Neural cell (in vitro differentiated cells): ENCODE measurements around the gene CRACDL.

Experiments used
- EP300 ChIP-seq: fragments of 450-650 bp; conservative IDR thresholded peaks from 2 replicates; pipeline ENCODE4 v1.6.1; 2014; ENCODE audit warnings: antibody characterized with exemption, mild to moderate bottlenecking, moderate library complexity; ENCODE audit not compliant: poor library complexity, severe bottlenecking
- EZH2 ChIP-seq: fragments of 200-600, 300-800 bp; shearing (Covaris generic), sonication (generic); IDR thresholded peaks from 2 replicates; pipeline ENCODE4 v1.6.1; 2014; ENCODE audit warnings: antibody characterized with exemption, low read length, borderline replicate concordance, mild to moderate bottlenecking; ENCODE audit not compliant: insufficient read depth, poor library complexity, severe bottlenecking
- POLR2AphosphoS5 ChIP-seq: IDR thresholded peaks from 2 replicates; pipeline ENCODE4 v1.6.1; 2012
- RAD21 ChIP-seq: fragments of 450-650 bp; conservative IDR thresholded peaks from 2 replicates; pipeline ENCODE4 v1.6.1; 2014; ENCODE audit warnings: antibody characterized with exemption, mild to moderate bottlenecking, moderate library complexity
- SMC3 ChIP-seq: fragments of 450-650 bp; conservative IDR thresholded peaks from 2 replicates; pipeline ENCODE4 v1.6.1; 2014; ENCODE audit warnings: antibody characterized with exemption, mild to moderate bottlenecking, moderate library complexity; ENCODE audit not compliant: poor library complexity
- TAF1 ChIP-seq: IDR thresholded peaks from 2 replicates; pipeline ENCODE4 v1.6.1; 2012; ENCODE audit warnings: low read depth
- TF ChIP-seq, protein P1 (sequence below): fragments of 450-650 bp; IDR thresholded peaks from 2 replicates; pipeline ENCODE4 v1.5.1; 2014; ENCODE audit warnings: antibody characterized with exemption, mild to moderate bottlenecking, moderate library complexity; ENCODE audit not compliant: poor library complexity, severe bottlenecking
- TF ChIP-seq, protein P2 (sequence below): IDR thresholded peaks from 2 replicates; pipeline ENCODE4 v1.6.1; 2012; ENCODE audit warnings: borderline replicate concordance

DNA sequence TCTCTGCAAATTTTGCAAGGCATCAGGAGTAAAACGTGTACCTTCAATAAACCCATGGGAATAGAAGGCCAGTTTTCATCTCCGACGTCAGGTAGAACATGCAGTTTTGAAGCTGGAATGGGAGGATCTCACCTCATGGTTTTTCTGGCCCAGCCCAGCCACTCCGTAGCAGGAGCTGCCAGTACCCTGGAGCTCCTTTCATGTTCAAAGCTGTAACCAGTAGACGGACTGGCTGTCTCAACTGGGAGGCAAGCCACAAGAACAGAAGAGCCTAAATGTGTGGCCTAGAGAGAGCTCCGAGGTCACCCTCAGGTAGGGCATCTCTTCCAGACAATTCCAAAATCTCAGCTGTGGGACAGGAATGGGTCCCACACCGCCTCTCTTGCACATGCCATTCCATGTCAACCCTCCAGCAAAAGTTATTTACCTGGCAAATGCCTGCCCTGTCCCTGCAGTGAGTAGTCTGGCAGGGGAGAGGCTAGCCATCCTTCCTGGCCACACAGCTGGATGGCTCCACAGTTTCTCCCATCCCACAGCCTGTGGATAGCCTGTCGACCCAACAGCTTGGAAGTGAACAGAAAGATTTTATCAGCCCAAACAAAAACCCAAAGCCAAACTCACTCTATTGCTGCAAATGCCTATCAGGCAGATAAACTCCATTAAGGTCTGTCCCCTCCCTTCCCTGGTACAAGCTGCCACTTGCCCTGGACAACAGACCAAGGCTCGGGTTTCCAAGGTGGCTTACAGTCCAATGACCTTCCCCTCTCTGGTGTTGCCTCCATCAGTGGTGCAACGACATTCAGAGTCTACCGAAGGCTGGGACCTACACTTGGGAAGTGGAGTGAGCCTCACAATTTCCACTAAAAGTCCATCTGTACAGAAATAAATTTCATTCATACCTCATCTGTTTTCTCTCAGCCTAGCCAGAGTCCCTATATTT, 27.8 kb downstream of the CRACDL start:
- TF ChIP-seq TAF1 (no peak), EZH2 (no peak), POLR2AphosphoS5 (no peak), EP300 (no peak), RAD21 (no peak), SMC3 (no peak)
- TF ChIP-seq, protein P1, sequence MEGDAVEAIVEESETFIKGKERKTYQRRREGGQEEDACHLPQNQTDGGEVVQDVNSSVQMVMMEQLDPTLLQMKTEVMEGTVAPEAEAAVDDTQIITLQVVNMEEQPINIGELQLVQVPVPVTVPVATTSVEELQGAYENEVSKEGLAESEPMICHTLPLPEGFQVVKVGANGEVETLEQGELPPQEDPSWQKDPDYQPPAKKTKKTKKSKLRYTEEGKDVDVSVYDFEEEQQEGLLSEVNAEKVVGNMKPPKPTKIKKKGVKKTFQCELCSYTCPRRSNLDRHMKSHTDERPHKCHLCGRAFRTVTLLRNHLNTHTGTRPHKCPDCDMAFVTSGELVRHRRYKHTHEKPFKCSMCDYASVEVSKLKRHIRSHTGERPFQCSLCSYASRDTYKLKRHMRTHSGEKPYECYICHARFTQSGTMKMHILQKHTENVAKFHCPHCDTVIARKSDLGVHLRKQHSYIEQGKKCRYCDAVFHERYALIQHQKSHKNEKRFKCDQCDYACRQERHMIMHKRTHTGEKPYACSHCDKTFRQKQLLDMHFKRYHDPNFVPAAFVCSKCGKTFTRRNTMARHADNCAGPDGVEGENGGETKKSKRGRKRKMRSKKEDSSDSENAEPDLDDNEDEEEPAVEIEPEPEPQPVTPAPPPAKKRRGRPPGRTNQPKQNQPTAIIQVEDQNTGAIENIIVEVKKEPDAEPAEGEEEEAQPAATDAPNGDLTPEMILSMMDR, result no peak
- TF ChIP-seq, protein P2, sequence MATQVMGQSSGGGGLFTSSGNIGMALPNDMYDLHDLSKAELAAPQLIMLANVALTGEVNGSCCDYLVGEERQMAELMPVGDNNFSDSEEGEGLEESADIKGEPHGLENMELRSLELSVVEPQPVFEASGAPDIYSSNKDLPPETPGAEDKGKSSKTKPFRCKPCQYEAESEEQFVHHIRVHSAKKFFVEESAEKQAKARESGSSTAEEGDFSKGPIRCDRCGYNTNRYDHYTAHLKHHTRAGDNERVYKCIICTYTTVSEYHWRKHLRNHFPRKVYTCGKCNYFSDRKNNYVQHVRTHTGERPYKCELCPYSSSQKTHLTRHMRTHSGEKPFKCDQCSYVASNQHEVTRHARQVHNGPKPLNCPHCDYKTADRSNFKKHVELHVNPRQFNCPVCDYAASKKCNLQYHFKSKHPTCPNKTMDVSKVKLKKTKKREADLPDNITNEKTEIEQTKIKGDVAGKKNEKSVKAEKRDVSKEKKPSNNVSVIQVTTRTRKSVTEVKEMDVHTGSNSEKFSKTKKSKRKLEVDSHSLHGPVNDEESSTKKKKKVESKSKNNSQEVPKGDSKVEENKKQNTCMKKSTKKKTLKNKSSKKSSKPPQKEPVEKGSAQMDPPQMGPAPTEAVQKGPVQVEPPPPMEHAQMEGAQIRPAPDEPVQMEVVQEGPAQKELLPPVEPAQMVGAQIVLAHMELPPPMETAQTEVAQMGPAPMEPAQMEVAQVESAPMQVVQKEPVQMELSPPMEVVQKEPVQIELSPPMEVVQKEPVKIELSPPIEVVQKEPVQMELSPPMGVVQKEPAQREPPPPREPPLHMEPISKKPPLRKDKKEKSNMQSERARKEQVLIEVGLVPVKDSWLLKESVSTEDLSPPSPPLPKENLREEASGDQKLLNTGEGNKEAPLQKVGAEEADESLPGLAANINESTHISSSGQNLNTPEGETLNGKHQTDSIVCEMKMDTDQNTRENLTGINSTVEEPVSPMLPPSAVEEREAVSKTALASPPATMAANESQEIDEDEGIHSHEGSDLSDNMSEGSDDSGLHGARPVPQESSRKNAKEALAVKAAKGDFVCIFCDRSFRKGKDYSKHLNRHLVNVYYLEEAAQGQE, result no peak
